Neural crest cell (in vitro differentiated cells): ENCODE measurements around the gene LSM10. TPM values are rescaled to one million over a fixed set of nuclear protein-coding genes. Genes with fewer than 3 reads are reported as not detected.

Experiments
- DNase-seq: peaks from one replicate; pipeline ENCODE4 v3.0.0; 2021; ENCODE audit warnings: low read depth, mixed read lengths, low spot score
- H3K27ac Mint-ChIP-seq: one replicate; pipeline ENCODE4 v1.8.0; 2021; ENCODE audit warnings: mild to moderate bottlenecking, mixed read lengths; ENCODE audit not compliant: unreplicated experiment
- H3K27me3 Mint-ChIP-seq: 2 replicates; pipeline ENCODE4 v1.8.0; 2021; ENCODE audit warnings: low read depth, mild to moderate bottlenecking, mixed read lengths
- H3K36me3 Mint-ChIP-seq: 2 replicates; pipeline ENCODE4 v1.8.0; 2021; ENCODE audit warnings: low read depth, mild to moderate bottlenecking, mixed read lengths
- H3K4me1 Mint-ChIP-seq: 2 replicates; pipeline ENCODE4 v1.8.0; 2021; ENCODE audit warnings: mixed read lengths
- H3K4me3 Mint-ChIP-seq: one replicate; pipeline ENCODE4 v1.8.0; 2021; ENCODE audit warnings: mild to moderate bottlenecking, mixed read lengths
- H3K9me3 Mint-ChIP-seq: 2 replicates; pipeline ENCODE4 v1.8.0; 2021; ENCODE audit warnings: mixed read lengths
- long read RNA-seq: library from polyadenylated mRNA; unstranded; transcript quantifications from one replicate; pipeline ENCODE4 v2.0.0, GENCODE V29; 2020
- total RNA-seq: library from RNA; stranded (reverse); gene quantifications from 2 replicates; pipeline ENCODE4 v1.2.1, GENCODE V29; 2021
- TF ChIP-seq, protein P1 (sequence below): fragments of 200-600 bp; sonication (generic); conservative IDR thresholded peaks from 2 replicates; pipeline ENCODE4 v1.5.0; 2021; ENCODE audit warnings: antibody characterized with exemption, mild to moderate bottlenecking

The LSM10 gene
- total RNA-seq: 48.1 and 48.4 TPM in 2 replicates
- long read RNA-seq, transcript LSM10-201 (2 exons, 850 nt): major isoform, 13 of 16 reads
- long read RNA-seq, partial matches to known transcripts: 1 of 16 reads
- long read RNA-seq, other reads (novel, unspliced or antisense): 0 of 16 reads

DNA sequence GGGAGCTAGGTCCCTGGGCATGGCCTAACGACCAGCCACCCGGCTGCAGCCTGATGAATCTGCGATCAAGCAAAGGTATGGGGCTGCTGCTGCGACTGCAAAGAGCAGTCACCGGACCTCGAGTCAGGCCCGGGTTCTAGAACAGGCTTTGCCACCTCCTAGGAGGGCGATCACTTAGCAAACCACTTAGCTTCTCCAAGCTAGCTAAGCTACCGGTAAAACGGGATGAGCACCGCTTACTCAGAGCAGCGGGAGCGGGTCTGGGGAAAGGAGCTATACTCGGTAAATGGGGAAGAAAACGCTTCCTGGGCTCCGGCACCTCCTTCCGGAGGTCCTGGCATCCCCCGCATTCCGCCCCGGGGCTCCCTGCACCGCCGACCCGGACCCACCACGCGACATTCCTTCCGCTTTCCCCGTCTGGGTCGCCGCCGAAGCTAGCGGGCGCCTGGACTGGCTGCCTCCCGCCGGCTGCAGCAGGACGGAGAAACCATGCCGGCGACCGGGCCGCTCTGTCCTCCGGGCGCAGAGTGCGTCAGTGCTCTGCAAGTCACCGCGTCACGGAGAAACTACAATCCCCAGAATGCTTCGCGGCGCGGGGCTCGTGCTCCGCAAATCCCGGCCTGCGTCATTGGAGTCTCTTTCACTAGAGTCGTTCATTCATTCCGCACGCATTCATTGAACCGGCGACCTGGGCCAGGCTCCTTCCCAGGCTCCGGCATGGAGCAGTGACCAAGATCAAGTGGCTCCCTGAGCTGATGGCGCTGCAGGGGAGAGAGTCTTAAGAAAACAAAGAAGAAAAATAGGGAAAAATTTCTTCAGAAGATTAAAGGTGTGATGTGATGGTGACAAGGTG, at the start of gene LSM10:
Gene LSM10 (minus strand): TSS at position 531 of the 853 bp plus-strand sequence. CDS start 3,779 bp downstream, outside the sequence.
- Mint-ChIP-seq H3K27me3 (no peaks in the 10 kb centered on the region), H3K36me3 (peaks cover 3% of the 10 kb centered on the region), H3K4me3 (peak within 1 kb of the TSS; percentile 96), H3K9me3 (no peaks in the 10 kb centered on the region), H3K27ac (peak within 1 kb of the TSS; percentile 96), H3K4me1 (peaks cover 38% of the 10 kb centered on the region)
- peak; percentile 86 for DNase-seq
- TF ChIP-seq, protein P1, sequence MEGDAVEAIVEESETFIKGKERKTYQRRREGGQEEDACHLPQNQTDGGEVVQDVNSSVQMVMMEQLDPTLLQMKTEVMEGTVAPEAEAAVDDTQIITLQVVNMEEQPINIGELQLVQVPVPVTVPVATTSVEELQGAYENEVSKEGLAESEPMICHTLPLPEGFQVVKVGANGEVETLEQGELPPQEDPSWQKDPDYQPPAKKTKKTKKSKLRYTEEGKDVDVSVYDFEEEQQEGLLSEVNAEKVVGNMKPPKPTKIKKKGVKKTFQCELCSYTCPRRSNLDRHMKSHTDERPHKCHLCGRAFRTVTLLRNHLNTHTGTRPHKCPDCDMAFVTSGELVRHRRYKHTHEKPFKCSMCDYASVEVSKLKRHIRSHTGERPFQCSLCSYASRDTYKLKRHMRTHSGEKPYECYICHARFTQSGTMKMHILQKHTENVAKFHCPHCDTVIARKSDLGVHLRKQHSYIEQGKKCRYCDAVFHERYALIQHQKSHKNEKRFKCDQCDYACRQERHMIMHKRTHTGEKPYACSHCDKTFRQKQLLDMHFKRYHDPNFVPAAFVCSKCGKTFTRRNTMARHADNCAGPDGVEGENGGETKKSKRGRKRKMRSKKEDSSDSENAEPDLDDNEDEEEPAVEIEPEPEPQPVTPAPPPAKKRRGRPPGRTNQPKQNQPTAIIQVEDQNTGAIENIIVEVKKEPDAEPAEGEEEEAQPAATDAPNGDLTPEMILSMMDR: no peak

DNA sequence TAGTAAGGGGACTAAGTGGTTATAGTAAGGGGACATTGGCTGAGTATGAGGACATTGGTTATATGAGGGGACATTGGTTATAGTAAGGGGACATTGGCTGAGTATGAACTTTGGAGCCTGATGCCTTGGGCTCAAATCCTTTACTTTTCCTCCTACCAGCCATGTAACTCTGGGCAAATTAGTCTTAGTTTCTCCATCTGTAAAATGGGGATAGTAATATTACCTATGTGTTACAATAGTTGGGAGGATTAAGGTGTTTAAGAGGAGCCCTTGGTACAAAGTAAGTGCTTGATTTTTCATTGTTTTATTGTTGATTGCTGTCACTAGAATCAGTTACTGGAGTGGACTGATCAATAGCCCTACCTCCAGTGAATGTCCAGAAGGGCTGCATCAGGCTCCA, 49.7 kb upstream of the LSM10 start:
- peaks cover 50% of the 10 kb centered on the region for H3K4me1 Mint-ChIP-seq
- peaks cover 3% of the 10 kb centered on the region for H3K27me3 Mint-ChIP-seq
- H3K9me3 Mint-ChIP-seq: no peaks in the 10 kb centered on the region
- no peaks in the 10 kb centered on the region for H3K36me3 Mint-ChIP-seq
- TF ChIP-seq, protein P1: no peak
- H3K4me3 Mint-ChIP-seq: peak overlapping the region; percentile 60
- no peak overlapping the region for H3K27ac Mint-ChIP-seq
- DNase-seq: no peak

DNA sequence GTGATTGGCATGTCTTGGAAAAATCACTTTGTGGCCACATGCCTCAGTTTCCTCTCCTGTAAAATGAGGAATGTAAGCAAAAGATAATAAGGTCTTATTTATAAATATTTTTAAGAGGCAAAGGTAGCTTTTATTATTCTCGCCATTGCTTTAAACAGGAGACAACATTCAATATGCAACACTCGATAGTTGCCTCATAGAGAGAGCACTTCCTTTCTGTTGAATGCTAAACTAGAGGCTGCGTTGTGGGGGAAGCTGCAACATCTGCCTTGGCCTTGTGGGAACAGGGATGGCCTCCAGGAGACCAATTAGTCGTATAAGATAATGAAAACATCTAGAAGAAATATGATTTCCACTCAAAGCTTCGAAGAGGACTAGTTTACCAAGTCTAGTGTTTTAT, 49.0 kb upstream of the LSM10 start:
- Mint-ChIP-seq H3K4me3 (no peak overlapping the region), H3K4me1 (peaks cover 48% of the 10 kb centered on the region), H3K9me3 (no peaks in the 10 kb centered on the region), H3K36me3 (no peaks in the 10 kb centered on the region), H3K27me3 (peaks cover 3% of the 10 kb centered on the region), H3K27ac (no peak overlapping the region)
- TF ChIP-seq, protein P1: no peak
- DNase-seq: no peak

DNA sequence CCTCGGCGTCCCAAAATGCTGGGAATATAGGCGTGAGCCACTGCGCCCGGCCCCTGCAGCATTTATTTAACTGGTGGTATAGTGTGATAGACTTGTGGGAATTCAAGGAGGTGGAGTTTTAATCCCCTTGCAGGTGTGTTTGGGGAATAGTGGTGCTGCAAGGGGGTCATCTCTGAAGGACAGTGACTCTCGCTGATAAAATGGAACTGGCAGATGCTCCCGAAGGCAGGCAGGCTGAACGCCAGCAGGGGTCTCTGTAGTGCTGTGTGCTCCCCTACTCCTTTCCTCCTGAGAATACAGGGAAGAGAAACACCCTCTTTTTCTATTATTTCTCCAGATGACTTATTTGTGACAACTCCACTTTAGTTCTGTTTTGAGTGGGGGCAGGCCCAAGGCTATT, 48.6 kb upstream of the LSM10 start:
- peak; percentile 36 for DNase-seq
- no peak overlapping the region for H3K27ac Mint-ChIP-seq

DNA sequence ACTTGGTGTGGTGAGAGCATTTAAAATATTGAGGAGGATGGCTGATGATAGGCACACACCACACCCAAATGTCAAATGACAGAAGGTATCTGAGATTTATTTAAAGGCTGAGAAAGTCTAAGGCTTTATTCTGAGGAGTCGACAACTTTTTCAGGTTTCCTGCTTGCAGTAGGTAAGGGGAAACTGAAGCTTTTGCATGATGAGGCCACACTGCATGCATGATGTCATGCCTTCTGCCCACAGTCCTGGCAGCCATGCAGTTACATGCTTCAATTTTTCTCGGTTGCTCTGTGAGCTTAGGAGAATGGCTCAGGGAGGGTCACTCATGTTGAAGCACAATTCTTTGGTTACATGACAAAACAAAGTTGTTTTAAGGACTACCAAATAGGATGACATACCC, 45.6 kb upstream of the LSM10 start:
- no peaks in the 10 kb centered on the region for H3K9me3 Mint-ChIP-seq
- H3K4me1 Mint-ChIP-seq: peaks cover 33% of the 10 kb centered on the region
- no peak overlapping the region for H3K4me3 Mint-ChIP-seq
- H3K36me3 Mint-ChIP-seq: no peaks in the 10 kb centered on the region
- H3K27me3 Mint-ChIP-seq: no peaks in the 10 kb centered on the region
- TF ChIP-seq, protein P1: no peak
- no peak overlapping the region for H3K27ac Mint-ChIP-seq
- no peak for DNase-seq

More for the DNA sequence above, 48.6 kb upstream of the LSM10 start:
- Mint-ChIP-seq H3K4me3 (no peak overlapping the region), H3K4me1 (peaks cover 43% of the 10 kb centered on the region), H3K27me3 (peaks cover 3% of the 10 kb centered on the region), H3K9me3 (no peaks in the 10 kb centered on the region), H3K36me3 (no peaks in the 10 kb centered on the region)
- TF ChIP-seq, protein P1: peak; percentile 49
